Measurements from ENCODE around the gene C1QTNF9B. TPM values are rescaled to one million over a fixed set of nuclear protein-coding genes. Genes with fewer than 3 reads are reported as not detected.

The C1QTNF9B gene
- total and polyA plus RNA-seq, 10 donors = 0.23 to 1.9 (median 0.77) TPM; not detected in 3

DNA sequence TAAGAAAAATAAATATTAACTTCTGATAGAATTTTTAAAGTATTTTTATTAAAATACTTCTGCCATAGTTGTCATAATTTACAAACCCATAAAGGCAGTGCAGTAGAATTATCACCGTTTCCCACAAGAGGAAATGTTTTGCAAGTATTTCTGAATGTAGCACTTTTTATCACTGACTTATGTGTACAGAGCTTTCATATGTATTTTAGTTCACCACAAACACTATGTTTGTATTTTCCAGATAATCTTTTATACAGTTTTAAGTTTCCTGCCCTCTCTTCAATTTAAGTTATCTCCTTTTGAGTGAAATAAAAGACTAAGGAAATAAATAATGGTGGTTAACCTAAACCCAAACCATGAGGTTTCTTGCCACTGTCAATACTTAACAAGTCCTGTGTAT is 32.3 kb downstream of the C1QTNF9B start:
- 25 to 43% (median 35%) methylated on average over 1 of the region's 1 CpG for WGBS, 5 donors
- Histone ChIP-seq H3K4me3 (no peak overlapping the region), H3K36me3 (peaks cover 0 to 39% (median 1%) of the 10 kb centered on the region in 6 donors), H3K4me1 (peaks cover 0 to 7% (median 0%) of the 10 kb centered on the region in 6 donors), H3K27ac (no peak overlapping the region), H3K9me3 (no peaks in the 10 kb centered on the region), H3K27me3 (replicated peaks in 1 of 7) (no peaks in the 10 kb centered on the region)
- TF ChIP-seq POLR2A (IDR thresholded peaks at IDR 0.05) (no peak), POLR2AphosphoS5 (IDR thresholded peaks at IDR 0.05) (no peak)
- TF ChIP-seq, protein P1, sequence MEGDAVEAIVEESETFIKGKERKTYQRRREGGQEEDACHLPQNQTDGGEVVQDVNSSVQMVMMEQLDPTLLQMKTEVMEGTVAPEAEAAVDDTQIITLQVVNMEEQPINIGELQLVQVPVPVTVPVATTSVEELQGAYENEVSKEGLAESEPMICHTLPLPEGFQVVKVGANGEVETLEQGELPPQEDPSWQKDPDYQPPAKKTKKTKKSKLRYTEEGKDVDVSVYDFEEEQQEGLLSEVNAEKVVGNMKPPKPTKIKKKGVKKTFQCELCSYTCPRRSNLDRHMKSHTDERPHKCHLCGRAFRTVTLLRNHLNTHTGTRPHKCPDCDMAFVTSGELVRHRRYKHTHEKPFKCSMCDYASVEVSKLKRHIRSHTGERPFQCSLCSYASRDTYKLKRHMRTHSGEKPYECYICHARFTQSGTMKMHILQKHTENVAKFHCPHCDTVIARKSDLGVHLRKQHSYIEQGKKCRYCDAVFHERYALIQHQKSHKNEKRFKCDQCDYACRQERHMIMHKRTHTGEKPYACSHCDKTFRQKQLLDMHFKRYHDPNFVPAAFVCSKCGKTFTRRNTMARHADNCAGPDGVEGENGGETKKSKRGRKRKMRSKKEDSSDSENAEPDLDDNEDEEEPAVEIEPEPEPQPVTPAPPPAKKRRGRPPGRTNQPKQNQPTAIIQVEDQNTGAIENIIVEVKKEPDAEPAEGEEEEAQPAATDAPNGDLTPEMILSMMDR (IDR thresholded peaks at IDR 0.05 in 8 of 11, conservative IDR thresholded peaks at IDR 0.05 in 3 of 11) = no peak
- DNase-seq = no peak
- intact Hi-C loops (cut with DNase I; ENCODE audit: low total_unique reads) = no loop called here

DNA sequence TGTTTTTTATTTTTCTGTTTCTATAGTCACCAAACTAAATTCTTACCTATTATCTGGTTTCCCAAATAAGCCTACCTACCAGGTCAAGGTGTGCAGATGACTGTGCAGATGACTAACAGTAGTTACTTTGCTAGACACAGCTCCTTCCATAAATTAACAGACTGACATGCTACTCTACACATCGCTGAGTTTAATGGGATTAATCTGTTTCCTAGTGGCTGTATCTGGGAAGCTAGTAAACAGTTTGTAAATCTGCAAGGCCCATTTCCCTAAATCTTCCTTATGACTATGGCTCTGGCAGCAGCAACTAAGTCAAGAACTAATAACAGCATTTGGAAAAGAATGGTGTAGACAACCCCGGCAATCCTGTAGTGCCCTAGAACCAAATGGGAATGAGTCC is 36.0 kb downstream of the C1QTNF9B start:
- no peak overlapping the region for H3K27ac ChIP-seq
- no peak for DNase-seq
- H3K9me3 ChIP-seq = no peaks in the 10 kb centered on the region
- peaks cover 0 to 4% (median 0%) of the 10 kb centered on the region in 6 donors for H3K4me1 ChIP-seq
- WGBS, 5 donors = 93 to 98% (median 97%) methylated on average over 2 of the region's 2 CpGs
- intact Hi-C loops (cut with DNase I; ENCODE audit: low total_unique reads) = no loop called here
- no peak overlapping the region for H3K4me3 ChIP-seq
- H3K36me3 ChIP-seq = peaks cover 0 to 47% (median 1%) of the 10 kb centered on the region in 6 donors
- no peaks in the 10 kb centered on the region for H3K27me3 ChIP-seq (replicated peaks in 1 of 7)
- no peak for TF ChIP-seq POLR2AphosphoS5 (IDR thresholded peaks at IDR 0.05)
- TF ChIP-seq, protein P1 (IDR thresholded peaks at IDR 0.05 in 8 of 11, conservative IDR thresholded peaks at IDR 0.05 in 3 of 11) = no peak
- TF ChIP-seq POLR2A (IDR thresholded peaks at IDR 0.05) = no peak

DNA sequence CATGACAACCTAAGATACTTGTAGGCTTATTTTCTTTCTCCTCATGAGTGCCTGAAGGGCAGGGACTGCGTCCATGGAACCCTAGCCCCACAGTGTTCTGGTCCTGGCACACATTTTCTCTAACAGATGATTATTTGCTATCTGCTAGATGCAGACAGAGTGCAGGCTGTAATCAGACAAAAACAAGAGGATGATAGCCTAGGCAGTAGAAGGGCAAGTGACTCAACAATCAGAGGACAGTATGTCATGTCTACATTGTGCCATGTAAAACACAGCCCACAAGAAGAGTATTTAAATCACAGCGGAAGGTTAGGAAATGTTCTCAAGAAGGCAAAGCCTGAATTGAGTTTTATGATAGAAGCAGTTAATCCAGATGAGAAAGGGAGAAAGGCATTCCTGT is 37.4 kb downstream of the C1QTNF9B start:
- no peak for TF ChIP-seq POLR2A (IDR thresholded peaks at IDR 0.05)
- TF ChIP-seq, protein P1 (IDR thresholded peaks at IDR 0.05 in 8 of 11, conservative IDR thresholded peaks at IDR 0.05 in 3 of 11) = no peak
- no peak for TF ChIP-seq POLR2AphosphoS5 (IDR thresholded peaks at IDR 0.05)

DNA sequence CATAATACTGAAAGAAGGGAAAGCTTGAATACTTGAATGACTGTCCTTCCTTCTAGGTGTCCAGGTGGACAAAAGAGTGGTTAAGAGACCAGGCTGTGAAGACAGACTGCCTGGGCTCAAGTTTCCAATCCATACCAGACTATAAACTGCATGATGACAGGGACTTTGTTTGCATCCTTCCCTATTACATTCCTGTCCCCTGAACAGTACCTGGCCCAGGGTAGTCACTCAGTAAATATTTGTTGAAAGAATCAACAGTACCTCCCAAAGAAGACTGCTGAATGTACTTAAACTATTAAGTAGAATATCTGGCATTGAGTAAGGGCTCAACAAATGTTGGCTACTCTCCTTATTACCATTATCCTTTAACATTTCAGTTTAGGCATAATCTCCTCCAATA is 37.8 kb downstream of the C1QTNF9B start:
- Histone ChIP-seq H3K27ac (no peak overlapping the region), H3K9me3 (no peaks in the 10 kb centered on the region), H3K36me3 (peaks cover 0 to 59% (median 1%) of the 10 kb centered on the region in 6 donors), H3K27me3 (replicated peaks in 1 of 7) (no peaks in the 10 kb centered on the region), H3K4me3 (no peak overlapping the region), H3K4me1 (no peaks in the 10 kb centered on the region)
- intact Hi-C loops (cut with DNase I; ENCODE audit: low total_unique reads) = no loop called here
- no peak for DNase-seq
- TF ChIP-seq, protein P1 (IDR thresholded peaks at IDR 0.05 in 8 of 11, conservative IDR thresholded peaks at IDR 0.05 in 3 of 11) = no peak
- TF ChIP-seq POLR2AphosphoS5 (IDR thresholded peaks at IDR 0.05) (no peak), POLR2A (IDR thresholded peaks at IDR 0.05) (no peak)

More for the DNA sequence above, 37.4 kb downstream of the C1QTNF9B start:
- H3K27me3 ChIP-seq (replicated peaks in 1 of 7) = no peaks in the 10 kb centered on the region
- DNase-seq = no peak
- WGBS, 5 donors = 93 to 100% (median 97%) methylated on average over 2 of the region's 2 CpGs
- no peaks in the 10 kb centered on the region for H3K9me3 ChIP-seq
- no peaks in the 10 kb centered on the region for H3K4me1 ChIP-seq
- H3K27ac ChIP-seq = no peak overlapping the region
- H3K4me3 ChIP-seq = no peak overlapping the region
- intact Hi-C loops (cut with DNase I; ENCODE audit: low total_unique reads) = no loop called here
- peaks cover 0 to 55% (median 1%) of the 10 kb centered on the region in 6 donors for H3K36me3 ChIP-seq
